Activated naive CD8-positive, alpha-beta T cell treated with anti-CD3 and anti-CD28 coated beads for 36 hours (primary cell): ENCODE results near the gene EP400. TPM values are rescaled to one million over a fixed set of nuclear protein-coding genes. Genes with fewer than 3 reads are reported as not detected.

Source experiments
- DNase-seq: peaks from one replicate; pipeline ENCODE4 v3.0.0; 2021
- H3K27ac Mint-ChIP-seq: one replicate; pipeline ENCODE4 v1.8.0; 2022; ENCODE audit warnings: mild to moderate bottlenecking, moderate library complexity, mixed read lengths
- H3K27me3 Mint-ChIP-seq: one replicate; pipeline ENCODE4 v1.8.0; 2022; ENCODE audit warnings: mild to moderate bottlenecking, mixed read lengths
- H3K36me3 Mint-ChIP-seq: one replicate; pipeline ENCODE4 v1.8.0; 2021; ENCODE audit warnings: mild to moderate bottlenecking, mixed read lengths
- H3K4me1 Mint-ChIP-seq: one replicate; pipeline ENCODE4 v1.8.0; 2021; ENCODE audit warnings: mixed read lengths
- H3K4me3 Mint-ChIP-seq: one replicate; pipeline ENCODE4 v1.8.0; 2022; ENCODE audit warnings: mild to moderate bottlenecking, moderate library complexity, mixed read lengths
- H3K9me3 Mint-ChIP-seq: one replicate; pipeline ENCODE4 v1.8.0; 2022; ENCODE audit warnings: mixed read lengths
- total RNA-seq, 2 experiments: library from RNA; stranded (reverse); gene quantifications; one replicate each; pipeline ENCODE4 v1.2.3, GENCODE V29; 2021

The EP400 gene
- total RNA-seq, 2 experiments from 2014 or later: 42.8 to 43.6 TPM

DNA sequence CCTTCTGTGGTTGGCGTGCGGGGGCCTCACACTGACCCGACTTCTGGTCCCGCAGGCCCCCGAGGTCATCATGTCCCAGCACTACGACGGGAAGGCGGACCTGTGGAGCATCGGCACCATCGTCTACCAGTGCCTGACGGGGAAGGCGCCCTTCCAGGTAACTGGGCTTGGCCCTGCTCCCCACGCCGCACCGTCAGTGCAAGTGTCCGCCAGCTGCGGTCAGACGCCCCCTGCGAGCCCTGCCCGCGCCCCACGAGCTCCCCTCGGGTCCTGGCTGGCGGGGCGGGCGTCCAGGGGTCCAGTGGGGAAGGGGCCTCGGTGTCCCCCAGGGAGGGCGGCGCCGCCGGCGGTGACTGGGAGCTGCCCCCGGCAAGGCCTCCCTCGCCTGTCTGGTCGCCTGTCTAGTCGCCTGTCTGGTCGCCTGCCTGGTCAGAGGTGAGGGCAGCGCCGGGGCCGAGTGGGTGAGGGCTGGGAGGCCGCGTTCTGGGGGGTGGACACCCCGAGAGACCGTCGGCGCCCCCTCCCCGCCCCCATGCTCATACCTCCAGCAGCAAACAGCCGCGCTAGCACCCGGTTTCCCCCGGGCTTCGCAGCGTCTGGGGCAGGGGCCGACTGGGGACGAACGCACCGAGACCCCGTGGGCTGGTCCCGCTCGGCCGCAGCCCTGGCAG lies 40.5 kb upstream of the EP400 start:
- H3K36me3 Mint-ChIP-seq: no peaks in the 10 kb centered on the region
- H3K27me3 Mint-ChIP-seq: no peaks in the 10 kb centered on the region
- H3K27ac Mint-ChIP-seq: no peak overlapping the region
- no peak overlapping the region for H3K4me3 Mint-ChIP-seq
- no peak for DNase-seq
- H3K4me1 Mint-ChIP-seq: peaks cover 5% of the 10 kb centered on the region
- no peaks in the 10 kb centered on the region for H3K9me3 Mint-ChIP-seq

DNA sequence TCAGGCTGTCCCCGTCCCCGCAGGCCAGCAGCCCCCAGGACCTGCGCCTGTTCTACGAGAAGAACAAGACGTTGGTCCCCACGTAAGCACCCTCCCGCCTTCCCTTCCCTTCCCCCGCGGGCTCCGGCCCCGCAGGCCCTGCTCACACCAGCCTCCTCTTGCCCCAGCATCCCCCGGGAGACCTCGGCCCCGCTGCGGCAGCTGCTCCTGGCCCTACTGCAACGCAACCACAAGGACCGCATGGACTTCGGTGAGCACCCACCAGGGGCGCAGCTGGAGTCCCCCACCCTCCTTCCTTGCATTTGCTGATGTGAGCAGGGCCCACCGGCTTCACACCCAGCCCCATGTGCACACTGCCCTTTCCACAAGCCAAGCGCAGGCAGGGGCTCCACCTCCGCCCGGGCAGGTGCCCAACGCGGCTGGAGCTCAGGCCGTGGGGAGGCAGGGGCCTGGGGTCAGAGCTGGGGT lies 40.0 kb upstream of the EP400 start:
- no peak for DNase-seq
- Mint-ChIP-seq H3K4me1 (peaks cover 3% of the 10 kb centered on the region), H3K4me3 (no peak overlapping the region), H3K27me3 (no peaks in the 10 kb centered on the region), H3K27ac (no peak overlapping the region), H3K36me3 (no peaks in the 10 kb centered on the region), H3K9me3 (no peaks in the 10 kb centered on the region)

DNA sequence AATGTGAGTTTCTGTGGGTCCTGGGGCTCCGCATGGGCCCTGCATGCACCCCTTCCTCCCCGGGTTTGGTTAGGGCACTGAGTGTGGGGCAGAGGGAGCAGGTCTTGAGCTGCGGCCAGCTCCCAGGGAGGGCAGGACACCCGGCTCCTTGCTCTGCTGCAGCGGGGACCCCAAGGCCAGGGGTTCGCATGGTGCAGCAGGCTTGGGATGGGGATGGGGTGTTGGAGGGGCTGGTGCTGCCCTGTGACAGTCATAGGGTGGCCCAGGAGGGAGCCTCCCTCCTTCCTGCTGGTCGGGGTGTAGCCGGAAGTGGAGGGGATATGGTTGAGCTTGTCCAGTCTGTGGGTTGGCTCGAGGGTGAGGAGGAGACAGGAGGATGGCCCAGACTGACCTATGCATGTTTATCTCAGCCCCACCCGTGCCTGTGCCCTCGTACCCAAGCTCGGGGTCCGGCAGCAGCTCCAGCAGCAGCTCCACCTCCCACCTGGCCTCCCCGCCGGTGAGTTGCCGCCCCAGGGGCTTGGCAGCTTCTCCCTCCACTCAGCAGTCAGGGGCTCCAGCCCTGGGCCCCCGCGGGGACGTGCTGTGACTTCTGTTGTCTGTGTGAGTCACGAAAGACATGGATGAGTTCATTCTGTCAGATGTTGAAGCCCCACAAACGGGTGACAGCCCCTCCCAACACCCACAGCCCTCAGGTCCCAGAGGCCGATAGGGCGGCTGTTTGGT lies 39.3 kb upstream of the EP400 start:
- Mint-ChIP-seq H3K27ac (no peak overlapping the region), H3K36me3 (no peaks in the 10 kb centered on the region), H3K4me1 (peaks cover 3% of the 10 kb centered on the region)

DNA sequence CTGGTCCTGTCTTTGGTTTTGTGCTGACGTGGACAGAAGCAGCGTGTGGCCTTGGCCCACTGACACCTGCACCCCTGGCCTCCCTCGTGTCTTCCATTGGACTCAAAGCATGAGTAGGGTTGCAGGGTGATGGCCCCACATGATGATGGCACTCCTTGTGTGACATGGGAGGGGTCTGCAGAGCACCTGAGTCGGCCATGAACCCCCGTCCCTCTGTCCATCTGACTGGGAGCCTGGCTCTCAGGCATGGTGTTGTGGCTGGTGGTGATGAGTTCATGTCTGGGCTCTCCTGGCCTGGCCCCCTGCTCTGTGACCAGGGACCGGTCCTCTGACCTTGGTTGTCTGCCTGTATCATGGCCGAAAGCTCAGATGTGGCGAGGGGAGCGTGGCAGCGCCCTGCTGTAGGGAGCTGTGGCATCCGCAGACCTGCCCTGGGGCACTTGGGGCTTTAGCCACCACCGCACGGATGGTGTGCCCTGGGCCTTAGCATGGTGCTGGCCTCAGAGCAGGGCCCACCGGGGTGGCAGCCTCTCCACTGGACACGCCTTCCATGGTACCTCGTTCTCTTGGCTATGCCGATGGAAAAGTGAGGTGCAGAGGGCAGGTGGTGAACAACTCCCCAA lies 38.6 kb upstream of the EP400 start:
- Mint-ChIP-seq H3K27ac (no peak overlapping the region), H3K36me3 (no peaks in the 10 kb centered on the region), H3K9me3 (no peaks in the 10 kb centered on the region), H3K27me3 (no peaks in the 10 kb centered on the region), H3K4me1 (no peaks in the 10 kb centered on the region), H3K4me3 (no peak overlapping the region)
- no peak for DNase-seq

More for the DNA sequence above, 39.3 kb upstream of the EP400 start:
- H3K27me3 Mint-ChIP-seq: no peaks in the 10 kb centered on the region
- H3K9me3 Mint-ChIP-seq: no peaks in the 10 kb centered on the region
- DNase-seq: no peak
- no peak overlapping the region for H3K4me3 Mint-ChIP-seq

DNA sequence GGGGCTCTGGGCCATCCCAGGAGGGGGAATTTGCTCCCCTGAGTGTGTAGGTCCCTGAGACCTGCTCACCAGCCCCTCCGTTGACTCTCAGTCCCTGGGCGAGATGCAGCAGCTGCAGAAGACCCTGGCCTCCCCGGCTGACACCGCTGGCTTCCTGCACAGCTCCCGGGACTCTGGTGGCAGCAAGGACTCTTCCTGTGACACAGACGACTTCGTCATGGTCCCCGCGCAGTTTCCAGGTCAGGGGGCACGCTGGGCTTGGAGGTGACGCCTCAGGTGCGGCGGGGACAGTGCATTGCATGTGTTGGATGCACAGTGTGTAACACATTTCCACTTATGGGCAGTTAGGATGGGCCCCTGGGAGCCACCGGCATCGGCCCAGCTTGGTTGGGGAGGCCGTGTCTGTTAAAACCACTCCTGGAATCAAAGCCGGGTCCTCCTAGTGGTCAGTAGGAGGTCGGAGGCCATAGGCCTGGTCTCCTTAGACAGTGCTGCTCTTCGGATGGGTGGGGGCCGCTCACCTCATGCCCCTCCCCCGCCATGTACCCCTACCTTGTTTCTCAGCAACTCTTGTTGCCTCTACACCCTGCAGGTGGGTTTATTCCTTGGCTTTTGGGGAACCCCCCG lies 37.8 kb upstream of the EP400 start:
- Mint-ChIP-seq H3K4me1 (no peaks in the 10 kb centered on the region), H3K4me3 (no peak overlapping the region), H3K27me3 (no peaks in the 10 kb centered on the region), H3K27ac (no peak overlapping the region), H3K36me3 (no peaks in the 10 kb centered on the region), H3K9me3 (no peaks in the 10 kb centered on the region)
- no peak for DNase-seq

DNA sequence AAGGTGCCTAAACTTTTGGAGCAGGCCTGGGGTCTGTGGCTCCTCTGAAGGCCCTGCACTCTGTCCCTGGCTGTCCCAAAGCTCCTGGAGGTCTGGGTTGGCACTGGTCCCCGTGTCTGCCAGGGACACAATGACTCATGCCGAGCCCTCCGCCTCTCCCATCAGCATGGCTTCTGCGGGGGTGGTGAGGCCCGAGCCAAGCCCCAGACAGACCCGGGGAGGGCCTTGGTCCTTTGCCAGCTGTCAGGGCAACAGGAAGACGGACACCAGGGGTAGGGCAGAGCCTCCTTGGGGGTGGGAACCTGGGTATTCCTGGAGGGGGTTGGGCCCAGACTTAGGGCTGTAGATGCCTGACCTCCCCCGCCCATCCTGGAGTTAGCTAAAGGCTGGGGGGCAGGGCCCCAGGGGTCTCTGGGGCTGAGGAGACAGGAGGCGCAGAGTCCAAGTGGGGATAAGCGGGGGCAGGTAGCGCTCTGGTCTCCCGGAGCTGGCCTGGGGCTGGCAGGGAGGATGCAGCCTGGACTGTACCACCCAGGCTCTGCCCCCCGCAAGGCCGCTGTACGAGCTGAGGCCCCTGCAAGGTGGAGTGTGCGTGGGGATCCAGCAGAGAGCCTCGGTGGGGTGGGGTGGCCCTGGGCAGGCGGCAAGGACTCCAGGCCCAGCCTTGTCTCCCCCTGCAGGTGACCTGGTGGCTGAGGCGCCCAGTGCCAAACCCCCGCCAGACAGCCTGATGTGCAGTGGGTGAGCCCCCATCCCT lies 37.0 kb upstream of the EP400 start:
- Mint-ChIP-seq H3K36me3 (no peaks in the 10 kb centered on the region), H3K4me3 (no peak overlapping the region), H3K27ac (no peak overlapping the region), H3K27me3 (no peaks in the 10 kb centered on the region), H3K9me3 (no peaks in the 10 kb centered on the region), H3K4me1 (no peaks in the 10 kb centered on the region)
- DNase-seq: no peak

DNA sequence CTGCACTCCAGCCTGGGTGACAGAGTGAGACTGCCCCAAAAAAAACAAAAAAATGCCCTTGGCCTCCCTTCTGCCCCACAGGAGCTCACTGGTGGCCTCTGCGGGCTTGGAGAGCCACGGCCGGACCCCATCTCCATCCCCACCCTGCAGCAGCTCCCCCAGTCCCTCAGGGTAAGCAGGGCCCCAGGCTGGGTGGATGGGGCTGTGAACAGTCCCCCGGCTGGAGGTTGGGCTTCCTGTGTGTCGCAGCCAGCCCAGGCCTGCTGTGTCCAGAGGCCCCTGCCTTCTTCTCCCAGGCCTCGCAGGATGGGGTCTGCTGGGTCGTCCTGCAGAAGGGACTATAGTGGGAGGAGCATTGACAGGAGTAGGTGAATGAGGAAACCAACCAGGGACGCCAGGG lies 36.1 kb upstream of the EP400 start:
- H3K27ac Mint-ChIP-seq: no peak overlapping the region
- H3K4me3 Mint-ChIP-seq: no peak overlapping the region
- no peaks in the 10 kb centered on the region for H3K9me3 Mint-ChIP-seq
- H3K36me3 Mint-ChIP-seq: no peaks in the 10 kb centered on the region
- H3K27me3 Mint-ChIP-seq: no peaks in the 10 kb centered on the region
- no peaks in the 10 kb centered on the region for H3K4me1 Mint-ChIP-seq
- no peak for DNase-seq

DNA sequence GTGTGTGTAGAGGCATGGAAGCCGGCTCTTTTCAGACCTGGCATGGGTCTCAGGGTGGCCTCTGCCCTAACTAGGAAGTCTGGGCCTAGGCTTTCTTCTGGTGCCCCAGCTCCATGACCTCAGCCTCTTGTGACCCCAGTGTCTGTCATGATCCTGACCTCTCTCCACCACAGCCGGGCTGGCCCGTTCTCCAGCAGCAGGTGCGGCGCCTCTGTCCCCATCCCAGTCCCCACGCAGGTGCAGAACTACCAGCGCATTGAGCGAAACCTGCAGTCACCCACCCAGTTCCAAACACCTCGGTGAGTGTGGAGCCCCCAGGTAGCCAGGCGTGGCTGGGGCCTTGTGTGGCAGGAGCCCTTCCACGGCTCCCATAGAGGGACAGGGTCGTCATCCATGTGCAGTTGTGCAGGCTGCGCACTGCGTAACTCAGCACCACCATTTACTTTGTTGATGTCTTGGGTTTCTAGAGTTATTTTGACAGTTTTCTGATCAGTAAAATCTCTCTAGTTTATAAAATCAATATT lies 35.5 kb upstream of the EP400 start:
- H3K27ac Mint-ChIP-seq: no peak overlapping the region
- H3K36me3 Mint-ChIP-seq: no peaks in the 10 kb centered on the region

DNA sequence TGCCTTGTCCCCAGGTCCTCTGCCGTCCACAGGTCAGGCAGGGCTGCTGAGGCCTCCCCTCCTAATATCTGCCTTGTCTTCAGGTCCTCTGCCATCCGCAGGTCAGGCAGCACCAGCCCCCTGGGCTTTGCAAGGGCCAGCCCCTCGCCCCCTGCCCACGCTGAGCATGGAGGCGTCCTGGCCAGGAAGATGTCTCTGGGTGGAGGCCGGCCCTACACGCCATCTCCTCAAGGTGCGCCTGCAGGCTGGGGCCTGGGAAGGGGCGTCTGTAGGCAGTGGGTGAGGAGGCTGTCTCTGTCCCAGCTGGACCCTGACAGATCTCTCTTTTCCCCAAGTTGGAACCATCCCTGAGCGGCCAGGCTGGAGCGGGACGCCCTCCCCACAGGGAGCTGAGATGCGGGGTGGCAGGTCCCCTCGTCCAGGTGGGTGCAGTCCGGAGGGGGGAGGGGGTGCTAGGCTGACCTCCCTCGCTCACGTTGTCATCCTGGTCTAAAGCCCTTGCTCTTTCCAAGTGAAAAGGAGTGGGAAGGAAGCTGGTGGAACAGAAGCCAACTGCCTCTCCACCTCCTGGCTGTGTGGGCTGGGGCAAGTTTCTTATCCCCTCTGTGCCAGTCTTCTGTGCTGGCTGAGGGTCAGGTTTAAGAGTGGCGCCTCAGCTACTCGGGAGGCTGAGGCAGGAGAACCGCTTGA lies 34.6 kb upstream of the EP400 start:
- Mint-ChIP-seq H3K9me3 (no peaks in the 10 kb centered on the region), H3K4me3 (no peak overlapping the region), H3K4me1 (no peaks in the 10 kb centered on the region), H3K27me3 (no peaks in the 10 kb centered on the region), H3K36me3 (no peaks in the 10 kb centered on the region), H3K27ac (no peak overlapping the region)
- DNase-seq: no peak

More for the DNA sequence above, 35.5 kb upstream of the EP400 start:
- no peaks in the 10 kb centered on the region for H3K9me3 Mint-ChIP-seq
- no peak for DNase-seq
- H3K4me1 Mint-ChIP-seq: no peaks in the 10 kb centered on the region
- no peaks in the 10 kb centered on the region for H3K27me3 Mint-ChIP-seq
- H3K4me3 Mint-ChIP-seq: no peak overlapping the region

DNA sequence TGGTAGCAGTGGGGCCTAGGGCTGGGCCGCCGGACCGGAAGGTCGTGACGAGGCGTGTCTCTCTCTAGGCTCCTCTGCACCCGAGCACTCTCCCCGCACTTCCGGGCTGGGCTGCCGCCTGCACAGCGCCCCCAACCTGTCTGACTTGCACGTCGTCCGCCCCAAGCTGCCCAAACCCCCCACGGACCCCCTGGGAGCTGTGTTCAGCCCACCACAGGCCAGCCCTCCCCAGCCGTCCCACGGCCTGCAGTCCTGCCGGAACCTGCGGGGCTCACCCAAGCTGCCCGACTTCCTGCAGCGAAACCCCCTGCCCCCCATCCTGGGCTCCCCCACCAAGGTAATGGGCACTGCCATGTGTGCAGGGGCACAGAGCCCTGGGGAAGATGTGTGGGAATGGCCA lies 33.9 kb upstream of the EP400 start:
- no peaks in the 10 kb centered on the region for H3K36me3 Mint-ChIP-seq
- no peaks in the 10 kb centered on the region for H3K4me1 Mint-ChIP-seq
- no peak for DNase-seq
- H3K9me3 Mint-ChIP-seq: no peaks in the 10 kb centered on the region
- no peak overlapping the region for H3K4me3 Mint-ChIP-seq
- H3K27me3 Mint-ChIP-seq: no peaks in the 10 kb centered on the region
- H3K27ac Mint-ChIP-seq: no peak overlapping the region

DNA sequence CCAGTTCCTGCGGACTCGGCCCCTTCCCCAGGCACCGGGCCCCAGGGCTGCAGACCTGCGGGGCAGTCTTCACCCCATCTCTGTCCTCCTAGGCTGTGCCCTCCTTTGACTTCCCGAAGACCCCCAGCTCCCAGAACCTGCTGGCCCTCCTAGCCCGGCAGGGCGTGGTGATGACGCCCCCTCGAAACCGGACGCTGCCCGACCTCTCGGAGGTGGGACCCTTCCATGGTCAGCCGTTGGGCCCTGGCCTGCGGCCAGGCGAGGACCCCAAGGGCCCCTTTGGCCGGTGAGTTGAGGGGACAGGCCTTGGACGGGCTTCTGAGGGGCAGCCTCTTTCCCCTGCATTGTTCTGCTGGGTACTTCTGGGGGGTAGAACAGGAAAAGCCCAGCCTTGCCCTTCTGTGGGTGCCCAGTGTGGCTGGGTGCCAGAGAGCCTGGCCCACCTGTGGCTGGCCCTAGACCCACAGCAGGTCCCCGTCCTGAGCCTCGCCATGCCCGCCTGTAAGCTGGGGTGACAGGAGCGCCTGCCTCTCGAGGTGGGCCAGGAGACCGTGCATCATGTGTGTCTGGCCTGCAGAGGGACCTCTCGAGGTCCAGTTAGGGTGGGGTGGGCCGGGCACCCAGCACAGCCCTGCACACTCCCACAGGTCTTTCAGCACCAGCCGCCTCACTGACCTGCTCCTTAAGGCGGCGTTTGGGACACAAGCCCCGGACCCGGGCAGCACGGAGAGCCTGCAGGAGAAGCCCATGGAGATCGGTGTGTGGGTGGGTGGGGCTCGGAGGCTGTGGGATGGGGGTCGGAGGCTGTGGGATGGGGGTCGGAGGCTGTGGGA lies 33.2 kb upstream of the EP400 start:
- no peaks in the 10 kb centered on the region for H3K36me3 Mint-ChIP-seq
- H3K4me3 Mint-ChIP-seq: no peak overlapping the region
- no peak overlapping the region for H3K27ac Mint-ChIP-seq
- H3K9me3 Mint-ChIP-seq: no peaks in the 10 kb centered on the region
- no peak for DNase-seq
- no peaks in the 10 kb centered on the region for H3K4me1 Mint-ChIP-seq
- H3K27me3 Mint-ChIP-seq: no peaks in the 10 kb centered on the region

DNA sequence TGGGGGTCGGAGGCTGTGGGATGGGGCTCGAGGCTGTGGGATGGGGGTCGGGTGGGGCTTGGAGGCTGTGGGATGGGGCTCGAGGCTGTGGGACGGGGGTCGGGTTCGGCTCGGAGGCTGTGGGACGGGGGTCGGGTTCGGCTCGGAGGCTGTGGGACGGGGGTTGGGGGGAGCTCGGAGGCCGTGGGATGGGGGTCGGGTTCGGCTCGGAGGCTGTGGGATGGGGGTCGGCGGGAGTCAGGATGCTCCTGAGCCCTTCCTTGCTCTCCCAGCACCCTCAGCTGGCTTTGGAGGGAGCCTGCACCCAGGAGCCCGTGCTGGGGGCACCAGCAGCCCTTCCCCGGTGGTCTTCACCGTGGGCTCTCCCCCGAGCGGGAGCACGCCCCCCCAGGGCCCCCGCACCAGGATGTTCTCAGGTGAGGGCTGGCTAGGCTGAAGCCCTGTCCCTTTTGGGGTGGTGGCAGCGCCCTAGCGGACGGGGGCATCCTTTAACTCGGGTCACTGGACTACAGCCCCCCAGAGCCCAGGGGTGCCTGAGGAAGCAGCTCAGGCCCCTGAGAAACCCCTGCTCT lies 32.5 kb upstream of the EP400 start:
- Mint-ChIP-seq H3K27me3 (no peaks in the 10 kb centered on the region), H3K36me3 (no peaks in the 10 kb centered on the region), H3K9me3 (no peaks in the 10 kb centered on the region), H3K4me3 (no peak overlapping the region), H3K4me1 (no peaks in the 10 kb centered on the region), H3K27ac (no peak overlapping the region)
- DNase-seq: no peak

DNA sequence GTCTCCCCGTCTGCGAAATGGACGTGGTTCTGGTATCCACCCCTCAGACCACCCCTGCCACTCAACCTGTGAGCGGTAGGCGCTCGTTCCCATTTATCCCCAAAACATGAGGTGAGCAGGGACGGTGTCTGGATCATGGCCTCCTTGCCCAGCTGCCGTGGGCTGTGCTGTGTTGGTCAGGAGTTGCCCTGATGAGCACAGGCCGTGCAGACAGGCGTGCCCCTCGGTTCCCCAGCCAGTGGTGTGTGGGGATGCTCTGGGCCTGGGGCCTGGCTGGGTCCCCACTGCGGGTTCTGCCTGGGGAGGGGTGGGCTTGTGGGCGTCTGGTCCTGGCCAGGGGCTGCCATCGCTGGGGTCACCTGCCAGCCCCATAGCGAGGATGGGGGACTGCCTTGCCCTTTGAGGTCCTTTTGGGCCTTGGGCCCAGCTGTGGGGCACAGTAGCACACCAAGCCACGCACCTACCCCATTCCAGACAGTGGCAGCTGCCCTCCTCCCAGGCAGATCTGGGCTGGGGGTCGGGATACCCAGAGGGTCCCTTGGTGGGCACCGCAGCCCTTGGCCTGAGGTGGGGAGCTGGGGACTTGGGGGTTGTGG lies 31.9 kb upstream of the EP400 start:
- no peak for DNase-seq
- H3K4me1 Mint-ChIP-seq: no peaks in the 10 kb centered on the region
- H3K27me3 Mint-ChIP-seq: no peaks in the 10 kb centered on the region
- no peak overlapping the region for H3K27ac Mint-ChIP-seq
- no peak overlapping the region for H3K4me3 Mint-ChIP-seq
- H3K36me3 Mint-ChIP-seq: no peaks in the 10 kb centered on the region
- H3K9me3 Mint-ChIP-seq: no peaks in the 10 kb centered on the region
